Retinal pigment epithelial cell (primary cell): Measurements from ENCODE around the gene E2F1.

Experiments used
- DNase-seq: peaks from one replicate; pipeline ENCODE4 v3.0.0-alpha.2; 2010; ENCODE audit warnings: low read depth
- H3K4me3 ChIP-seq: 2 replicates; pipeline ENCODE4 v1.5.1; 2011; ENCODE audit warnings: mild to moderate bottlenecking, low read length, control low read depth, moderate library complexity
- TF ChIP-seq, protein P1 (sequence below): conservative IDR thresholded peaks from 2 replicates; pipeline ENCODE4 v1.5.1; 2011; ENCODE audit warnings: low read depth, low read length, control low read depth, inconsistent platforms

Gene E2F1, protein sequence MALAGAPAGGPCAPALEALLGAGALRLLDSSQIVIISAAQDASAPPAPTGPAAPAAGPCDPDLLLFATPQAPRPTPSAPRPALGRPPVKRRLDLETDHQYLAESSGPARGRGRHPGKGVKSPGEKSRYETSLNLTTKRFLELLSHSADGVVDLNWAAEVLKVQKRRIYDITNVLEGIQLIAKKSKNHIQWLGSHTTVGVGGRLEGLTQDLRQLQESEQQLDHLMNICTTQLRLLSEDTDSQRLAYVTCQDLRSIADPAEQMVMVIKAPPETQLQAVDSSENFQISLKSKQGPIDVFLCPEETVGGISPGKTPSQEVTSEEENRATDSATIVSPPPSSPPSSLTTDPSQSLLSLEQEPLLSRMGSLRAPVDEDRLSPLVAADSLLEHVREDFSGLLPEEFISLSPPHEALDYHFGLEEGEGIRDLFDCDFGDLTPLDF

DNA sequence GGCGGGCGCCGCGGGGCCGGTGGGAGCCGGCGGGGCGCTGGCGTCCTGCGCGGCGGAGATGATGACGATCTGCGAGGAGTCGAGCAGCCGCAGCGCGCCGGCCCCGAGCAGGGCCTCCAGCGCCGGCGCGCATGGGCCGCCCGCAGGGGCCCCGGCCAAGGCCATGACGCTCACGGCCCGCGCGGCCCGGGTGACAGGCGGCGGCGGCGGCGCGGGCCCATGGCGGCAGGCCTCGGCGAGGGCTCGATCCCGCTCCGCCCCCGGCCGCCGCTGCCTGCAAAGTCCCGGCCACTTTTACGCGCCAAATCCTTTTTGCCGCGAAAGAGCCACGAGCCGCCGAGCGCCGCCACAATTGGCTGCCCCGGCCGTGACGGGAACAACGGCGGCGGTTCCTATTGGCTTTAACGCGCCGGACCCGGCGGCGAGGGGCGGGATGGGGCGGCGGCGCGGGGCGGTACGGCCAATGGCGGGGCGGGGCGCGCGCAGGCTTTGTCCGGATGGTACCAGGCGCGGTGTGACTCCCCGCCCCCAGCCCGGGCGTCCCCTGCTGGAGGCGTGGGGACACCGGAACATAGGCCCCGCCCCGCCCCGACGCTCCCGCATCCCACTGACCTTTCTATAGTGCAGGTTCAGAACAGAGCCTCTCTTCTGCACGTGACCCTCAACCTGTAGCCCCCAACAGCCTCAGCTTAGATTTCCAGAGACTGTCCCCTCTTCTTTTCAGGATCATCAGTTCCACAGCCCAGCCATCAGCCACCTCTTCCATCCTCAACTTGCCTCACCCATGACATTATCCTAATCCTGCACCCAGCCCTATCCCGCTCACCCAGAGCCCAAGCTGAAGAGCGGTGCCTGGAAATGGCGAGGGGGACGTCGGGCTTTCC is at the start of gene E2F1:
Gene E2F1 (minus strand): TSS at position 286 of the 884 bp plus-strand sequence. CDS start 121 bp downstream, at position 165.
- peak; percentile 61 for DNase-seq
- TF ChIP-seq, protein P1, sequence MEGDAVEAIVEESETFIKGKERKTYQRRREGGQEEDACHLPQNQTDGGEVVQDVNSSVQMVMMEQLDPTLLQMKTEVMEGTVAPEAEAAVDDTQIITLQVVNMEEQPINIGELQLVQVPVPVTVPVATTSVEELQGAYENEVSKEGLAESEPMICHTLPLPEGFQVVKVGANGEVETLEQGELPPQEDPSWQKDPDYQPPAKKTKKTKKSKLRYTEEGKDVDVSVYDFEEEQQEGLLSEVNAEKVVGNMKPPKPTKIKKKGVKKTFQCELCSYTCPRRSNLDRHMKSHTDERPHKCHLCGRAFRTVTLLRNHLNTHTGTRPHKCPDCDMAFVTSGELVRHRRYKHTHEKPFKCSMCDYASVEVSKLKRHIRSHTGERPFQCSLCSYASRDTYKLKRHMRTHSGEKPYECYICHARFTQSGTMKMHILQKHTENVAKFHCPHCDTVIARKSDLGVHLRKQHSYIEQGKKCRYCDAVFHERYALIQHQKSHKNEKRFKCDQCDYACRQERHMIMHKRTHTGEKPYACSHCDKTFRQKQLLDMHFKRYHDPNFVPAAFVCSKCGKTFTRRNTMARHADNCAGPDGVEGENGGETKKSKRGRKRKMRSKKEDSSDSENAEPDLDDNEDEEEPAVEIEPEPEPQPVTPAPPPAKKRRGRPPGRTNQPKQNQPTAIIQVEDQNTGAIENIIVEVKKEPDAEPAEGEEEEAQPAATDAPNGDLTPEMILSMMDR = peak; percentile 18
- peak within 1 kb of the TSS; percentile 43 for H3K4me3 ChIP-seq

DNA sequence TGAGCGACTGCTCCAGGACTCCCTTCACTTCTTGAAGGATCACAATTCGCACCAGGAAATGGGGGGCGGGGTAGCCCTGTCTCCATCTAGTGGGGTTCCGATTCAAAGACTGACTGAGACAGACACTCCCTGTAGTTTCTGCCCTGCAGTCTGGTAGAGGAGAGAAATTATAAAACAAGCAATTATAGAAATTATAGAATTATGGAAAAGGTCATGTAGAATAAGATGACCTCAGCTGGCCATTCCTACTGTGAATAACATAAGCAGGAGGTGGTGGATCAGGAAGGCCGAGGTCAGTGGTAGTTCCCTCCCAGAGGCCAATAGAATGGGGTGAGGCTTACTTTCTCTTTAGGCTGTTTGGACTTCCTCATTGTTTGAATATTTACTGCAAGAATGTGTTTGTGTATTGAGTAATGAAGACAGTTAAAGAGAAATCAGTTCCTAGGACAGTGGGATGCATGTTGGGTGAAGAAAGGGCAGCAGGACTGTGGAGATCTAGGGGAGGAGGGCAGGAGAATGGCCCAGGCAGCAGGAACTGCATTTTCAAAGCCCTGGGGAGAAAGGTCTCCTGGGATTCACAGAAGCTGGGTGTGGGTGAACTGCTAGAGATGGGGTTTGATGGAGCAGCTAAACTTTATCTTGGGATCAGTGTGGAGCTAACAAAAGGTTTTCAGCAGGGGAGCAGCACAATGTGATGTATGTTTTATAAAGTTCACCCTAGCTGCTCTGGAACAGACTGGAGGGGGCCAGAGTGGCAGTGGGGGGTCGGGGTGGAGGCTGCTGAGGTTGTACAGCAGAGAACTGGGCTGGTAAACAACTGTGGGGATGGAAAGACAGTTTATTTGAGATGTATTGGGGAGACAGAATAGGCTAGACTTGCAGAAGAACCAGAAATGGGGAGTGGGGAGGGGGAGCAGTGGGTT is 47.7 kb upstream of the E2F1 start:
- no peak for DNase-seq
- no peak overlapping the region for H3K4me3 ChIP-seq
- TF ChIP-seq, protein P1 = no peak

DNA sequence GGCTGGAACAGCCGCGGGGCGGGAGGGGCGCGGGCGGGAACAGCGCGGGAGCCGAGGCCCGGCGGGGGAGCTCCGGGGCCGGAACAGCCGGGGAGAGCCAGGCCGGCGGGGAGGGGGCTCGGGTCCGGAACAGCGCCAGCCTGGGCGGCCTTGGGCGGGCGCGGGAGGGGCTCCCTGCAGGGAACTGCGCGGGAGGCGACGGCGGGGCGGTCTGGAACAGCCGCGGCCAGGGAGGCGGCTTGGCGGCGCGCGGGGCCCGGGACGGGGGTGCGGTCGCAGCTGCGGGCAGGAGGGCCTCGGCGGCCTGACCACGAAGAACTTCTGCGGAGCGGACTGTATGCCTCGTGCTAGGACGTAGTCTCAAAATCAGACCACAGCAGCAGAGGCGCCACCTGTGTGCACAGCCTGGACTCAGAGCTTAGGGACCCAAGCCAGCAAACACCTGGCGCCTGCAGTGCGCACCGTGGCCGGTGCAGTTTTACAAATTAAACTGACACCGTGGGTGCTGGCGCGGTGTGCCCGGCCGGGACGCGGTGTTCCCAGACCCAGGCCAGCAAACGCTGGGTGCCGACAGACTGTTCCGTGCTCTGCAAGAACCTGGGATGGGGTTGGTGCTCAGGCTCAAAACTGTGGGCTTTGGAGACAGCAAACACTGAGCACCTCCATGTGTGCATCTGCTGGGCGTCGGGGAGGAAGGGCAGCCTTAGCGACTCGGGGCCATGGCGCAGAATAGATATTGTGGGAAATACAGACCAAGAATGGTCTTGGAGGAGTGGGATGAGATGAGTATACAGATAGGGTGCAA is 46.2 kb upstream of the E2F1 start:
- DNase-seq = no peak

DNA sequence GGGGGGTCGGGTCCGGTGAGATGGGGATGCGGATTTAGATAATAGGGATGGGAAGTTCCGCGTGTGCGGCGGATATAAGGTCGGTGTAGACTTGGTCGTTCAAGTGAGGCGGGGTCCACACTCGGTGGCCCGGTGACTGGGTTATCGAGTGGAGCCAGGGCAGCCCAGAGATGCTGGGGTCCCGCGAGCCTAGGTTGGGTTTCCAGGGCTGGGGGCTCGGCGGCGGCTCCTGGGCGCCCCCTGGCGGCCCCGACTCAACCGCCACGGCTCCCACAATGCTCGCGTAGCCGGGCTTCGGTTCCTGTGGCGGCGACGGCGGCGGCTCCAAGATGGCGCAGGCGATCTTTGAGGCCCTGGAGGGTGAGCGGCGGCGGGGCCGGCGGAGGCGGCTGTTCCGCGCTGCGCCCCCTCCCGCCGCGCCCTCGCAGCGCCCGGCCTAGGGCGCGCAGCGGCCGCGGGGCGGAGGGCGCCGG is 45.5 kb upstream of the E2F1 start, which contains the start of gene ZNF341:
Gene ZNF341 (plus strand): TSS at position 304 of the 473 bp plus-strand sequence. CDS start 26 bp downstream, at position 330.
- no peak for DNase-seq
- peak within 1 kb of the TSS; percentile 57 for H3K4me3 ChIP-seq
- TF ChIP-seq, protein P1 = peak; percentile 74

More for the DNA sequence above, 46.2 kb upstream of the E2F1 start:
- TF ChIP-seq, protein P1 = no peak
- H3K4me3 ChIP-seq = peak overlapping the region; percentile 57

DNA sequence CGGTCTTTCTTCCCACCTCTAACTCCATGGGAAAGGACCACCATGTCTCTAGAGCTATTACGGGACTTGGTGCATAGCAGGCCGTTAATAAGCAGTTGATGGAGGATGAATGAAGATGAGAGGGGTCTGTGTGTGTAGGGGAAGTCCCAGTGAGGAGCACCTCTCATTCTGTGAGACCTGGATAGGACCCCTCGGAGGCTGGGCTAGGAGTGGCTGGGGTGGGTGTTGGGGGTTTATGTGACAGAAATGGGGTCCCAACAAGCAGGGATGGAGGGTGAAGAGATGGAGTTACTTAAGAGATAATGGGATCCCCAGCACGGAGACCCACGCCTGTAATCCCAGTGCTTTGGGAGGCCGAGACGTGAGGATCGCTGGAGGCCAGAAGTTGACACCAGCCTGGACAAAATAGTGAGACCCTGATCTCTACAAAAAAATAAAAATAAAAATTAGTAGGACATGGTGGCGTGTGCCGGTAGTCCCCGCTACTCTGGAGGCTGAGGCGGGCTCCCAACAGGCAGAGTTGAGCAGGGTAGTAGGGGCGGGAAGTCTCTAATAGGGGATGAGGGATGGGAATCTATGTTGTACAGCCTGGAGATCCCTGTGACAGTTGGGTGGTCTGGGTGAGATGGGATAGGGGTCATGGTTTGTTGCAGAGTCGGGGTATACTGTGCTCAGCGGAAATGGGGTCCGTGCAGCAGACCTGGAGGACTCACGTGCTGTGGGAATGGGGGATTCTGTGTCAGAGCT is 44.9 kb upstream of the E2F1 start:
- DNase-seq = no peak
- TF ChIP-seq, protein P1 = no peak
- H3K4me3 ChIP-seq = peak overlapping the region; percentile 54
